Immature natural killer cell (primary cell): ENCODE data around the gene CASP6. TPM values are rescaled to one million over a fixed set of nuclear protein-coding genes. Genes with fewer than 3 reads are reported as not detected.

Source experiments
- DNase-seq, 3 donors: peaks; one replicate each; pipeline ENCODE4 v3.0.0; 2022; ENCODE audit warnings: mixed read lengths in 1 of 3
- H3K27ac Mint-ChIP-seq, 6 donors: one replicate each; pipeline ENCODE4 v1.8.0; 2020; ENCODE audit warnings: mixed read lengths in 6 of 6, mild to moderate bottlenecking in 5 of 6, inconsistent platforms in 4 of 6, moderate library complexity in 3 of 6
- H3K27me3 Mint-ChIP-seq, 3 donors: one replicate each; pipeline ENCODE4 v1.8.0; 2020 to 2021; ENCODE audit warnings: low read depth in 3 of 3, mild to moderate bottlenecking in 3 of 3, mixed read lengths in 3 of 3, moderate library complexity in 3 of 3, inconsistent platforms in 1 of 3
- H3K36me3 Mint-ChIP-seq, 3 donors: one replicate each; pipeline ENCODE4 v1.8.0; 2020; ENCODE audit warnings: mixed read lengths in 3 of 3, inconsistent platforms in 2 of 3, mild to moderate bottlenecking in 2 of 3
- H3K4me1 Mint-ChIP-seq, 2 donors: one replicate each; pipeline ENCODE4 v1.8.0; 2020; ENCODE audit warnings: inconsistent platforms in 2 of 2, mild to moderate bottlenecking in 2 of 2, mixed read lengths in 2 of 2, moderate library complexity in 1 of 2
- H3K4me3 Mint-ChIP-seq, 5 donors: one replicate each; pipeline ENCODE4 v1.8.0; 2020; ENCODE audit warnings: mild to moderate bottlenecking in 5 of 5, mixed read lengths in 5 of 5, inconsistent platforms in 3 of 5, moderate library complexity in 3 of 5
- H3K9me3 Mint-ChIP-seq, 6 donors: one replicate each; pipeline ENCODE4 v1.8.0; 2020; ENCODE audit warnings: mild to moderate bottlenecking in 6 of 6, mixed read lengths in 6 of 6, inconsistent platforms in 4 of 6, moderate library complexity in 3 of 6
- polyA plus RNA-seq, 3 donors: library from polyadenylated mRNA; unstranded; fragments of 300-500 nt; fragmentation: Illumina TruSeq; gene quantifications; one replicate each; pipeline ENCODE4 v1.2.3, GENCODE V29; 2021

Gene CASP6
- polyA plus RNA-seq, 3 donors from 2014 or later, result 15.5 to 22.6 (median 17.9) TPM

DNA sequence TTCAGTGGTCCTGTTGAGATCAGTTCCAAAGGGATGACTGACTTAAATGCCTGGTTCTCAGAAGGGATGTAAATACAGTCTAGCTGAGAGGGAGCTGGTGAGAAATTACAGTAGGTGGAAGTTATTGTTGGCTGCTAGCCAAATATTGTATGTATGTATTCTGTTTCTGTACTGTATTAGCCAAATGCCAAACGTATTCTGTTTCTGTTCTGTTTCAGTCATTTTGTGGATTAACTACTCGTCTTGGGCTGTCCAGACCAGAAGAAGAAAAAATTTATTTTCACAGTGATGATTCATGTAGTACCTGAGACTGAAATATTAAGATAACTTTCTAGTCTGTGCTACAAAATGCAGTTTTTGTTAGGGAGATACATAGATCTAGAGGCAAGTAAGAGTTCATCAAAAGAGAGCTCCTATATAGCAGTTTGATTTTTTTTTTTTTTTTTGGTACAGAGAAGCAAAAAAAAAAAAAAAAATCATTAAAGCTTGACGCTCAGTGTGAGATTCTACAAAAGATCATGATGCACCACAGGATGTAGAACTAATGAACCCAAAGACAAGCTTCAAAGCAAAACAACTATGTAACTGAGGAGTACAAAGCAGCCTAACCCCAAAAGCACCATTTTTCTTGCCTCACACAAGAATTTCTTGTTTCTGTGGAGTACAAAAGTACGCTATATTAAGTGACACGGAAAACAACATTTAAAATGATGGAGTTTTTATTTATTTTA lies 54.8 kb downstream of the CASP6 start:
- Mint-ChIP-seq H3K36me3 (peaks cover 10 to 11% (median 10%) of the 10 kb centered on the region in 3 donors), H3K4me1 (peaks cover 30 to 38% of the 10 kb centered on the region in 2 donors), H3K9me3 (peaks cover 0 to 10% (median 4%) of the 10 kb centered on the region in 6 donors), H3K4me3 (peak overlapping the region in 4 of 5 donors; percentile 2 to 53 (median 38)), H3K27me3 (peaks cover 0 to 2% (median 0%) of the 10 kb centered on the region in 3 donors), H3K27ac (peak overlapping the region in 5 of 6 donors; percentile 18 to 64 (median 46))
- peak in 2 of 3 donors; percentile 10 to 14 for DNase-seq

DNA sequence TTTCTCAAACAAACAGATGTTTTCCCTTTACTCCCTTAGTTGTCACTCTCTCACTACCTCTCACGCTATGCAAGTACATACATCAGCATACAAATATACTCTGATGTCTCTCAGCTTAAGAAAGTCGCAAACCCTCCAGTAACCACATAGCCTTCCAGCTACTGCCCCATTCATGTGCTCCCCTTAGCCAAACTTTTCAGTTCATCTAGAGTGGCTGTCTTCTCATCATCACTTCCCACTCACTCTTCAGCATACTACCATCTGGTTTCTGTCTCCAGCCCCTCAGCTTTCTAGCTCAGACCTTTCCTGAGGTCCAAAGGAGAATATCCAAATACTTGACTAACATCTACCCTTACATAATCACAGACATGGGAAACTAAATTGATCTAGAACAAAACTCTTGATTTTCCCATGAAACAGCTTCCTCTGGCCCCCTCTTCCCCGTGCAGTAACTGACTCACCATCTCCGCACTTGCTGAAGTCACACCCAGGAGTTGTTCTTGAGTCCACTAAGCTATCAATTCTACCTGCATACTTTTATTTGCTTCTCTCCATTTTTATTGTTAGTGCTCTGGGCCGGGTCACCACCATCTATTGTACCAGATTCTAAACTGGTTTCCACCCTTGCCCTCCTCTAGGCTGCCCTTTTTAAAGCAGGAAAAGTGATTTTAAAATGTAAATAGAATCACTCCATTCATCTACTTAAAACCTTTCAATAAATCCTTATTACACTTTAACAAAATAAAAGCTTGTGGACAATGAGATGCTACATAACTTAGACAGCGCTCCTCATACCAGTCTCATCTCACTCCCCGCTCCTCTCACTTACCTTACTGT lies 57.2 kb downstream of the CASP6 start:
- Mint-ChIP-seq H3K27ac (no peak overlapping the region), H3K4me1 (peaks cover 30 to 36% of the 10 kb centered on the region in 2 donors), H3K36me3 (peaks cover 0 to 4% (median 4%) of the 10 kb centered on the region in 3 donors), H3K4me3 (no peak overlapping the region), H3K27me3 (peaks cover 0 to under 1% (median 0%) of the 10 kb centered on the region in 3 donors), H3K9me3 (peaks cover 0 to 4% (median 0%) of the 10 kb centered on the region in 6 donors)
- DNase-seq, result no peak

DNA sequence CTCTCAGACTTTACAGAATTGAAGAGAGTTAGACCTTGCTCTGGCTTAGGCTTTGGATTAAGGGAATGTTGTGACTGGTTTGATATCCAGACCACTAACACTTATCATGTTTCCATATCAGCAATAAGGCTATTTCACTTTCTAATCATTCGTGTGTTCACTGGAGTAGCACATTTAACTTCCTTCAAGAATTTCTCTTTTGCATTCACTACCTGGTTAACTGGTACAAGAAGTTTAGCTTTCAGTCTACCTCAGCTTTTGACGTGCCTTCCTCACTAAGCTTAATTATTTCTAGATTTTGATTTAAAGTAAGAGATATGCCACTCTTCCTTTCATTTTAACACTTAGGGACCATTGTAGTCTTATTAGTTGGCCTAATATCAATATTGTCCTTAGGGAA lies 62.6 kb downstream of the CASP6 start:
- Mint-ChIP-seq H3K36me3 (peaks cover 0 to 10% (median 9%) of the 10 kb centered on the region in 3 donors), H3K4me3 (no peak overlapping the region), H3K27ac (peak overlapping the region in 2 of 6 donors; percentile 15 to 46), H3K27me3 (no peaks in the 10 kb centered on the region), H3K9me3 (no peaks in the 10 kb centered on the region), H3K4me1 (peaks cover 0 to 5% of the 10 kb centered on the region in 2 donors)
- DNase-seq, result no peak

Other genes with a start within 250 kb of the CASP6 start
- gene MCUB, start 143.2 kb downstream of the CASP6 start, polyA plus RNA-seq, result 10 to 100 TPM; 50.9 to 94.2 (median 93.7) TPM
- gene PLA2G12A, start 26.6 kb upstream of the CASP6 start, polyA plus RNA-seq, result 10 to 100 TPM; 29.9 to 42.6 (median 33.9) TPM
- gene CFI, start 98.6 kb upstream of the CASP6 start, polyA plus RNA-seq, result not detected
- 10 to 100 TPM in 2 of 3 donors, 1 to 10 TPM in 1; 5.2 to 17.6 (median 10.8) TPM for gene GAR1, start 112.3 kb upstream of the CASP6 start, polyA plus RNA-seq
- under 1 TPM in 1 of 3 donors, not detected in 2; 0.16 TPM for gene RRH, start 124.5 kb upstream of the CASP6 start, polyA plus RNA-seq
- gene LRIT3, start 144.7 kb upstream of the CASP6 start, polyA plus RNA-seq, result not detected
- gene EGF, start 209.4 kb upstream of the CASP6 start, polyA plus RNA-seq, result under 1 TPM in 1 of 3 donors, not detected in 2; 0.11 TPM